Naive thymus-derived CD4-positive, alpha-beta T cell (primary cell): Measurements from ENCODE around the gene PROM1. TPM values are rescaled to one million over a fixed set of nuclear protein-coding genes. Genes with fewer than 3 reads are reported as not detected.

Experiments used
- ATAC-seq: fragments of 150-1000 bp; cut with Tn5 transposase; 2 replicates; pipeline ENCODE4 v1.10.0; 2021; ENCODE audit warnings: mild to moderate bottlenecking, moderate library complexity
- CTCF ChIA-PET: fragments of 350-600 bp; sonication (Branson Sonifier 250); formaldehyde crosslinking; loops from one replicate; lab custom pipeline; 2021; ENCODE audit warnings: antibody characterized with exemption; lab: Charles Lee
- POLR2A ChIA-PET: fragments of 350-600 bp; sonication (Branson Sonifier 250); formaldehyde crosslinking; loops from one replicate; lab custom pipeline; 2021; ENCODE audit warnings: antibody characterized with exemption, inconsistent platforms; lab: Charles Lee
- DNase-seq, 9 donors: peaks; one replicate each; pipeline versions ENCODE4 v3.0.0 to v3.0.0-alpha.2; 2020 to 2022; ENCODE audit warnings: mixed read lengths in 1 of 9
- H3K27ac ChIP-seq: one replicate; pipeline ENCODE4 v1.7.0; 2013; ENCODE audit warnings: mild to moderate bottlenecking, low read depth, low read length, moderate library complexity
- H3K27me3 ChIP-seq, 2 donors: one replicate each; pipeline ENCODE4 v1.7.0; 2013; ENCODE audit warnings: low read length in 2 of 2, mild to moderate bottlenecking in 2 of 2, moderate library complexity in 2 of 2; ENCODE audit not compliant: control insufficient read depth in 2 of 2, insufficient read depth in 2 of 2
- H3K36me3 ChIP-seq, 3 experiments: 1 replicate in 2 of 3; 2 replicates in 1 of 3; pipeline ENCODE4 v1.7.0; 2013; ENCODE audit warnings: low read length in 3 of 3, mild to moderate bottlenecking in 3 of 3, moderate library complexity in 1 of 3; ENCODE audit not compliant: insufficient read depth in 3 of 3, control insufficient read depth in 2 of 3
- H3K4me1 ChIP-seq, 2 donors: one replicate each; pipeline ENCODE4 v1.7.0; 2013; ENCODE audit warnings: low read length in 2 of 2, mild to moderate bottlenecking in 2 of 2, moderate library complexity in 1 of 2; ENCODE audit not compliant: control insufficient read depth in 2 of 2, insufficient read depth in 2 of 2
- H3K4me3 ChIP-seq: 2 replicates; pipeline ENCODE4 v1.7.0; 2013; ENCODE audit warnings: mild to moderate bottlenecking, low read length
- H3K9me3 ChIP-seq, 3 experiments: 1 replicate in 2 of 3; 2 replicates in 1 of 3; pipeline ENCODE4 v1.7.0; 2013; ENCODE audit warnings: low read length in 3 of 3; ENCODE audit not compliant: control insufficient read depth in 2 of 3
- H3K27ac Mint-ChIP-seq, 9 donors: one replicate each; pipeline ENCODE4 v1.8.0; 2020 to 2022; ENCODE audit warnings: mixed read lengths in 9 of 9, mild to moderate bottlenecking in 8 of 9, moderate library complexity in 5 of 9, inconsistent platforms in 2 of 9
- H3K27me3 Mint-ChIP-seq, 5 donors: one replicate each; pipeline ENCODE4 v1.8.0; 2021 to 2022; ENCODE audit warnings: mixed read lengths in 5 of 5, mild to moderate bottlenecking in 1 of 5
- H3K36me3 Mint-ChIP-seq, 5 donors: one replicate each; pipeline ENCODE4 v1.8.0; 2020 to 2022; ENCODE audit warnings: mixed read lengths in 5 of 5, mild to moderate bottlenecking in 3 of 5, inconsistent platforms in 1 of 5
- H3K4me1 Mint-ChIP-seq, 7 donors: one replicate each; pipeline ENCODE4 v1.8.0; 2020 to 2022; ENCODE audit warnings: mixed read lengths in 7 of 7, mild to moderate bottlenecking in 3 of 7, inconsistent platforms in 1 of 7
- H3K4me3 Mint-ChIP-seq, 10 donors: one replicate each; pipeline ENCODE4 v1.8.0; 2020 to 2022; ENCODE audit warnings: mild to moderate bottlenecking in 10 of 10, mixed read lengths in 10 of 10, moderate library complexity in 6 of 10, inconsistent platforms in 2 of 10
- H3K9me3 Mint-ChIP-seq, 11 donors: one replicate each; pipeline ENCODE4 v1.8.0; 2020 to 2022; ENCODE audit warnings: mixed read lengths in 11 of 11, mild to moderate bottlenecking in 4 of 11, inconsistent platforms in 1 of 11, moderate library complexity in 1 of 11
- intact Hi-C, 2 donors: fragments of 100-400 bp; cut with micrococcal nuclease; formaldehyde crosslinking; loops; one replicate each; pipeline ENCODE4 v1.15.1; 2023
- polyA plus RNA-seq, 2 donors: library from polyadenylated mRNA; unstranded; fragments of 300-500 nt; fragmentation: Illumina TruSeq; gene quantifications; one replicate each; pipeline ENCODE4 v1.2.3, GENCODE V29; 2021
- total RNA-seq, 6 experiments: library from RNA in 5 of 6; stranded (reverse) in 5 of 6; gene quantifications; 1 replicate in 5 of 6; 2 replicates in 1 of 6; pipeline ENCODE4 v1.2.3 and lab custom pipeline; 2021 to 2026

PROM1 gene
- total and polyA plus RNA-seq, 7 experiments from 2014 or later, result 0.13 to 2.6 TPM; not detected in 5

DNA sequence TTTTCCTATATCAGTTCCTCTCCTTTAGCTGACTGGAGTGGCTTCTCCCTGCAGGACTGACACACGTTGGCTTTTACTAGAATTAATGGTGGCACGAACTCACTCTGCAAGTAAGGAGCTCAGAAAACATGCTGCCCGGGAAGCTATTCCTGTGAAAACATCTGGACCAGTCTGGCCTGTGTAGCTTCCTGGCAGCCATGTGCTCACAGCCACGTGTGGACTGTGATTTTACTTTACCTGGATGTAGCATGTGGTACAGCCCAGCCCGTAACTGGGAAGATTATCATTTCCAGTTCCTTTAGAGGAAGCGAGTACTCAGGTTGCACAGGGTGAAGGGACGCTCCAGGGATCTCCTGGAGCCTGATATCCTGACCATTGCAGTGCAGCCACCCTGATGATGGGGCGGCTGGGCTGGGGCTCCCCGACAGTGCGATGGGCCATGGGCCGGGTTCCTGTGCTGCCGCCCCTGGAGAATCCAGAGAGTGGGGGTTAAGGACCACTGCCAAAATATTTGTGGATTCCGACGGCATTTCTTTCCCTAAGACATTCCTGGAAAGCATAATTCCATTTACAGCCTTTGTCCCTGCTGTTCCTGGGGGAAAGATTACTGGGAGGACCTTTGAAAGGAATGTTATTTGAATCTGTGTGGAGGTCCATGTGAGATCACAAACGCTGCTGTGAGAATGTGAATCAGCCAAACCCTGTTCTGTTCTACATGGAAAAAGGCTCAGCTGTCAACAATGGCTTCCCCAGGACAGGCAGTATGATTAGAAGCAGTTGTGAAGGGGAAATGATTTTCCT, 35.0 kb downstream of the PROM1 start:
- DNase-seq, result no peak
- ChIA-PET POLR2A (no interaction called here), CTCF (interaction anchor here (0.7 kb wide), 1 partner anchor 19 kb away, joined by 3 read pairs; no protein-coding TSS in a partner anchor)
- Mint-ChIP-seq H3K27me3 (peaks cover 5 to 29% (median 7%) of the 10 kb centered on the region in 5 donors), H3K4me3 (no peak overlapping the region), H3K36me3 (no peaks in the 10 kb centered on the region), H3K9me3 (no peaks in the 10 kb centered on the region), H3K27ac (no peak overlapping the region), H3K4me1 (no peaks in the 10 kb centered on the region)
- Histone ChIP-seq H3K9me3 (no peaks in the 10 kb centered on the region), H3K4me1 (no peaks in the 10 kb centered on the region), H3K36me3 (no peaks in the 10 kb centered on the region), H3K4me3 (no peak overlapping the region), H3K27ac (no peak overlapping the region), H3K27me3 (no peaks in the 10 kb centered on the region)
- ATAC-seq, result no peak
- intact Hi-C loops, result no loop called here

DNA sequence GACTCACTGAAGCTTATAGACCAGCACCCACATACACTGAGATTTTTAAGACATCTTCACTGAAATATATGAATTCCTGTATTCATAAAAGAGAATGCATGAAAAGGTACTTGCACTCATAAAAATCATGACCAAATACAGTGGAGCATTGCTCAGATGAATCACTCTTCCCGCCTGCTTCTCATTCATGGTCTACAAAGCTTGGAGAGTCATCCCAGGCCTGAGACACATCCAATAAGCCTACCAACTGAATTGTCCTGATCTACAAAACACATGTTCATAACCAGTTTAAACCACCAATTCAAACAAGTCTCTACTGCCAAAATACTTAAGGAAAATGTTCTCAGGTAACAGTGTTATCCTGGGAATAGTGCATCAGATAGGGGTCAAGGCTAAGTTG, 38.1 kb downstream of the PROM1 start:
- CTCF ChIA-PET, result no interaction called here
- Histone ChIP-seq H3K4me1 (no peaks in the 10 kb centered on the region), H3K36me3 (no peaks in the 10 kb centered on the region), H3K27me3 (no peaks in the 10 kb centered on the region), H3K27ac (no peak overlapping the region), H3K4me3 (no peak overlapping the region), H3K9me3 (no peaks in the 10 kb centered on the region)
- no peak overlapping the region for H3K4me3 Mint-ChIP-seq
- peaks cover 0 to 16% (median under 1%) of the 10 kb centered on the region in 5 donors for H3K27me3 Mint-ChIP-seq
- ATAC-seq (no peak), DNase-seq (no peak)
- H3K4me1 Mint-ChIP-seq, result no peaks in the 10 kb centered on the region
- intact Hi-C loops, result no loop called here
- H3K27ac Mint-ChIP-seq, result no peak overlapping the region
- no peaks in the 10 kb centered on the region for H3K36me3 Mint-ChIP-seq
- POLR2A ChIA-PET, result interaction anchor here (0.7 kb wide), 1 partner anchor 88 kb away, joined by 4 read pairs; no protein-coding TSS in a partner anchor
- no peaks in the 10 kb centered on the region for H3K9me3 Mint-ChIP-seq

- no peaks in the 10 kb centered on the region for H3K4me1 ChIP-seq
- no peak overlapping the region for H3K27ac Mint-ChIP-seq
- H3K4me1 Mint-ChIP-seq, result no peaks in the 10 kb centered on the region
- H3K27ac ChIP-seq, result no peak overlapping the region
- ChIA-PET POLR2A (no interaction called here), CTCF (interaction anchor here (0.6 to 0.9 kb wide), 2 partner anchors 15 to 133 kb away, joined by 3 read pairs; no protein-coding TSS in a partner anchor)
- H3K4me3 ChIP-seq, result no peak overlapping the region
- H3K36me3 Mint-ChIP-seq, result no peaks in the 10 kb centered on the region
- H3K9me3 Mint-ChIP-seq, result no peaks in the 10 kb centered on the region
- intact Hi-C loops, result no loop called here
- no peak overlapping the region for H3K4me3 Mint-ChIP-seq
- no peaks in the 10 kb centered on the region for H3K27me3 ChIP-seq
- H3K9me3 ChIP-seq, result no peaks in the 10 kb centered on the region
- no peak for DNase-seq
- no peaks in the 10 kb centered on the region for H3K36me3 ChIP-seq
- H3K27me3 Mint-ChIP-seq, result peaks cover 0 to 10% (median 0%) of the 10 kb centered on the region in 5 donors
- ATAC-seq, result no peak
Observed at GRCh38 chr4:16043642-16044498, 40.0 kb downstream of the PROM1 start.

GRCh38 chr4:16039139-16039538, 44.7 kb downstream of the PROM1 start:
- no peaks in the 10 kb centered on the region for H3K9me3 Mint-ChIP-seq
- no peaks in the 10 kb centered on the region for H3K4me1 ChIP-seq
- no peaks in the 10 kb centered on the region for H3K4me1 Mint-ChIP-seq

DNA sequence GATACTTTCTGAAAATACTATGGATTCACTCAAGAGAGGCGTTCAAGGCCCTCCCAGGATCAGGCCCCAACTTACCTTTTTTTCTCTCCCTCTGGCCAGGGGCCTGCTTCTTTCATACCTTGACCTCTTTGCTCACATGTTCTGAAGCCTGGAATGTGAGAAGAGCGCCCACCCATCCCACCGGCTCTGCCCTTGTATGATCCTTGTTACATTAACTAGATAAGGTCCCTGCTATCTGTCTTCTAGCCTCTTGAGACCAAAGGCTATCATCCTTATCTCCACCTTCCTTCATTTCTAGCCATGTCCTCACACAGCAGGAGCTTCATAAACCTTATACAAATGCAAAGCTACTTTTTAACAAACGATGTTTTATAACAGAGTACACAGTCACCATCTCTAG, 45.9 kb downstream of the PROM1 start:
- H3K9me3 ChIP-seq, result no peaks in the 10 kb centered on the region

More at GRCh38 chr4:16039139-16039538, 44.7 kb downstream of the PROM1 start:
- no peaks in the 10 kb centered on the region for H3K36me3 Mint-ChIP-seq
- Histone ChIP-seq H3K27ac (no peak overlapping the region), H3K9me3 (no peaks in the 10 kb centered on the region), H3K36me3 (no peaks in the 10 kb centered on the region), H3K27me3 (no peaks in the 10 kb centered on the region), H3K4me3 (no peak overlapping the region)
- no peak for ATAC-seq
- no peak for DNase-seq
- intact Hi-C loops, result no loop called here
- ChIA-PET CTCF (no interaction called here), POLR2A (no interaction called here)
- peaks cover 0 to 5% (median 0%) of the 10 kb centered on the region in 5 donors for H3K27me3 Mint-ChIP-seq
- no peak overlapping the region for H3K27ac Mint-ChIP-seq
- H3K4me3 Mint-ChIP-seq, result no peak overlapping the region

GRCh38 chr4:16035843-16036242, 48.0 kb downstream of the PROM1 start:
- H3K4me3 ChIP-seq, result no peak overlapping the region
- CTCF ChIA-PET, result no interaction called here
- no peak overlapping the region for H3K27ac Mint-ChIP-seq
- H3K9me3 ChIP-seq, result no peaks in the 10 kb centered on the region
- no peaks in the 10 kb centered on the region for H3K4me1 Mint-ChIP-seq
- intact Hi-C loops, result no loop called here
- H3K4me3 Mint-ChIP-seq, result no peak overlapping the region
- POLR2A ChIA-PET, result no interaction called here
- H3K27me3 Mint-ChIP-seq, result peaks cover 0 to 5% (median 0%) of the 10 kb centered on the region in 5 donors
- DNase-seq (no peak), ATAC-seq (no peak)
- no peaks in the 10 kb centered on the region for H3K36me3 ChIP-seq
- H3K27ac ChIP-seq, result no peak overlapping the region
- H3K9me3 Mint-ChIP-seq, result no peaks in the 10 kb centered on the region
- H3K4me1 ChIP-seq, result no peaks in the 10 kb centered on the region
- no peaks in the 10 kb centered on the region for H3K27me3 ChIP-seq
- no peaks in the 10 kb centered on the region for H3K36me3 Mint-ChIP-seq

More for the DNA sequence above, 45.9 kb downstream of the PROM1 start:
- Mint-ChIP-seq H3K27me3 (peaks cover 0 to 5% (median 0%) of the 10 kb centered on the region in 5 donors), H3K9me3 (no peaks in the 10 kb centered on the region), H3K4me3 (no peak overlapping the region), H3K36me3 (no peaks in the 10 kb centered on the region), H3K27ac (peak overlapping the region in 1 of 9 donors; percentile 9), H3K4me1 (no peaks in the 10 kb centered on the region)
- ATAC-seq, result no peak
- intact Hi-C loops, result no loop called here
- no peaks in the 10 kb centered on the region for H3K36me3 ChIP-seq
- no peaks in the 10 kb centered on the region for H3K4me1 ChIP-seq
- ChIA-PET CTCF (no interaction called here), POLR2A (no interaction called here)
- no peaks in the 10 kb centered on the region for H3K27me3 ChIP-seq
- DNase-seq, result no peak
- no peak overlapping the region for H3K27ac ChIP-seq
- no peak overlapping the region for H3K4me3 ChIP-seq
